Measurements from ENCODE around the gene CCDC102A.
A peak's percentile ranks its signal among the peaks of the same experiment; 100 is the strongest.
"Not testable (repeated sequence)": the region's sequence is repeated elsewhere in the genome, so short reads cannot be mapped to it uniquely, and the experiment has no call there.

Gene CCDC102A

GRCh38 chr16:57536306-57537193 lies at the start of gene CCDC102A:
Gene CCDC102A, minus strand, starts transcription at chr16:57536571. Its CDS starts 7,394 bp downstream, at chr16:57529177.
- peak; percentile 10 for DNase-seq (ENCODE audit: low read depth)

GRCh38 chr16:57585051-57585687 lies 48.8 kb upstream of the CCDC102A start:
- DNase-seq (ENCODE audit: low read depth) = no peak

- no peak for DNase-seq (ENCODE audit: low read depth)
Observed at GRCh38 chr16:57579361-57579665, 42.9 kb upstream of the CCDC102A start.

GRCh38 chr16:57578521-57579360 lies 42.4 kb upstream of the CCDC102A start:
- no peak for DNase-seq (ENCODE audit: low read depth)

GRCh38 chr16:57577691-57578224 lies 41.4 kb upstream of the CCDC102A start:
- DNase-seq (ENCODE audit: low read depth) = no peak

GRCh38 chr16:57577214-57577613 lies 40.8 kb upstream of the CCDC102A start:
- no peak for DNase-seq (ENCODE audit: low read depth)

- DNase-seq (ENCODE audit: low read depth) = peak; percentile 26
Observed at GRCh38 chr16:57576429-57576870, 40.1 kb upstream of the CCDC102A start.

- no peak for DNase-seq (ENCODE audit: low read depth)
Observed at GRCh38 chr16:57575468-57576277, 39.3 kb upstream of the CCDC102A start.

GRCh38 chr16:57574646-57575467 lies 38.5 kb upstream of the CCDC102A start:
- DNase-seq (ENCODE audit: low read depth) = no peak

- DNase-seq (ENCODE audit: low read depth) = no peak
Observed at GRCh38 chr16:57574086-57574485, 37.7 kb upstream of the CCDC102A start.

- DNase-seq (ENCODE audit: low read depth) = no peak
Observed at GRCh38 chr16:57572978-57573728, 36.8 kb upstream of the CCDC102A start.

- no peak for DNase-seq (ENCODE audit: low read depth)
Observed at GRCh38 chr16:57571098-57571497, 34.7 kb upstream of the CCDC102A start.

GRCh38 chr16:57570301-57571070 lies 34.1 kb upstream of the CCDC102A start:
- no peak for DNase-seq (ENCODE audit: low read depth)

- DNase-seq (ENCODE audit: low read depth) = no peak
Observed at GRCh38 chr16:57569306-57569946, 33.1 kb upstream of the CCDC102A start.

- not testable (repeated sequence) for DNase-seq (ENCODE audit: low read depth)
Observed at GRCh38 chr16:57568772-57569171, 32.4 kb upstream of the CCDC102A start.

- no peak for DNase-seq (ENCODE audit: low read depth)
Observed at GRCh38 chr16:57568173-57568678, 31.9 kb upstream of the CCDC102A start.

GRCh38 chr16:57567691-57568090 lies 31.3 kb upstream of the CCDC102A start:
- no peak for DNase-seq (ENCODE audit: low read depth)

GRCh38 chr16:57566436-57566835 lies 30.1 kb upstream of the CCDC102A start:
- DNase-seq (ENCODE audit: low read depth) = no peak
